ENCODE data around the gene ZBTB7C.

DNA sequence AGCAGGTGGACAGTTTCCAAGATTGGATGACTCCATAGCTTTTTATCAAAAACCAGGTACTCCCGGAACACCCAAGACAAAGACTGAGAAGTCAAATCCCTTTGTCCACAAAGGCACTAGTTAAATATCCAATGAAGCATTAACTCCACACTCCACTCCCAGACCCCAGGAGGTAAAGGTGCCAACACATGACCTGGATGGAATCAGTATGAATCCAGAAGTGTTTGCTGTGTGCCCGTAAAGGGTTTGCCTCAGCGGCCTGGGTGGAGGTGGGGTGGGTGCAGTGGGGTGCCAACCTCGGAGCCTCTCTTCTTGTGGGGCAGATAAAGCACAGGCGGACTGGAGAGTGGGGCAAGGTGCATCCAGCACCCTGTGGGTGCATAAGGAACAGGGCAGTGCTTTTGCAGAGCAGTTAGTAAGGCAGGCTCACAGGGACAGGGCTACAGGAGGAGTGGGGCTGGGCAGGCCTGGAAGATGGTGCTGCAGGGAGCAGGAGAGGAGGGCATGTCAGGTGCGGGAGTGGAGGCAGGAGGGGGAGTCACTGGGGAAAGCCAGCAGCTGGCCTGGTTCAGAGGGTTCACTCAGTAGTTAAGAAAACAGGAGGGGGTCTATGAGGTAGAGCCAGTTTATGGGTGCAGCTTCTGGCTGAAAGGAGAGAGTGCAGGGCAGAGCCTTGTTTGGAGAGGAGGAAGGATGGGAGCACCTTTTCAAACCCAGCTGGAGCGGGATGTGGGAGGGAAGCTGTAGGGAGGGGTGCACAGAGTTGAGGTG, 270.3 kb downstream of the ZBTB7C start:
- TF ChIP-seq POLR2A (IDR thresholded peaks at IDR 0.05; ENCODE audit: control extremely low read depth in 1 of 2, low read depth in 2 of 2, low read length in 2 of 2) = no peak
- TF ChIP-seq, protein P1, sequence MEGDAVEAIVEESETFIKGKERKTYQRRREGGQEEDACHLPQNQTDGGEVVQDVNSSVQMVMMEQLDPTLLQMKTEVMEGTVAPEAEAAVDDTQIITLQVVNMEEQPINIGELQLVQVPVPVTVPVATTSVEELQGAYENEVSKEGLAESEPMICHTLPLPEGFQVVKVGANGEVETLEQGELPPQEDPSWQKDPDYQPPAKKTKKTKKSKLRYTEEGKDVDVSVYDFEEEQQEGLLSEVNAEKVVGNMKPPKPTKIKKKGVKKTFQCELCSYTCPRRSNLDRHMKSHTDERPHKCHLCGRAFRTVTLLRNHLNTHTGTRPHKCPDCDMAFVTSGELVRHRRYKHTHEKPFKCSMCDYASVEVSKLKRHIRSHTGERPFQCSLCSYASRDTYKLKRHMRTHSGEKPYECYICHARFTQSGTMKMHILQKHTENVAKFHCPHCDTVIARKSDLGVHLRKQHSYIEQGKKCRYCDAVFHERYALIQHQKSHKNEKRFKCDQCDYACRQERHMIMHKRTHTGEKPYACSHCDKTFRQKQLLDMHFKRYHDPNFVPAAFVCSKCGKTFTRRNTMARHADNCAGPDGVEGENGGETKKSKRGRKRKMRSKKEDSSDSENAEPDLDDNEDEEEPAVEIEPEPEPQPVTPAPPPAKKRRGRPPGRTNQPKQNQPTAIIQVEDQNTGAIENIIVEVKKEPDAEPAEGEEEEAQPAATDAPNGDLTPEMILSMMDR (IDR thresholded peaks at IDR 0.05; ENCODE audit: control extremely low read depth in 1 of 3, insufficient read depth in 1 of 3, low read depth in 1 of 3, low read length in 3 of 3) = no peak
- no peak for TF ChIP-seq JUND (IDR thresholded peaks at IDR 0.05; ENCODE audit: low read length)
- TF ChIP-seq TCF12 (IDR thresholded peaks at IDR 0.05; ENCODE audit: low read depth, low read length) = no peak
- TF ChIP-seq, protein P2, sequence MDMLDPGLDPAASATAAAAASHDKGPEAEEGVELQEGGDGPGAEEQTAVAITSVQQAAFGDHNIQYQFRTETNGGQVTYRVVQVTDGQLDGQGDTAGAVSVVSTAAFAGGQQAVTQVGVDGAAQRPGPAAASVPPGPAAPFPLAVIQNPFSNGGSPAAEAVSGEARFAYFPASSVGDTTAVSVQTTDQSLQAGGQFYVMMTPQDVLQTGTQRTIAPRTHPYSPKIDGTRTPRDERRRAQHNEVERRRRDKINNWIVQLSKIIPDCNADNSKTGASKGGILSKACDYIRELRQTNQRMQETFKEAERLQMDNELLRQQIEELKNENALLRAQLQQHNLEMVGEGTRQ (IDR thresholded peaks at IDR 0.05; ENCODE audit: low read length) = no peak
- TF ChIP-seq SUZ12 (IDR thresholded peaks at IDR 0.05; ENCODE audit: low read length) = no peak
